Measurements from ENCODE around the gene TBCEL.
"Not testable (repeated sequence)": the region's sequence is repeated elsewhere in the genome, so short reads cannot be mapped to it uniquely, and the experiment has no call there.

TBCEL gene

GRCh38 chr11:121023848-121024751 lies at the start of gene TBCEL:
Gene TBCEL (plus strand): TSS chr11:121024102. CDS start chr11:121045691, 21,589 bp downstream.
- peak; percentile 71 for DNase-seq (ENCODE audit: low read depth, low spot score)

GRCh38 chr11:120974466-120974865 lies 49.4 kb upstream of the TBCEL start:
- no peak for DNase-seq (ENCODE audit: low read depth, low spot score)

GRCh38 chr11:120974965-120975364 lies 48.9 kb upstream of the TBCEL start:
- DNase-seq (ENCODE audit: low read depth, low spot score) = no peak

- DNase-seq (ENCODE audit: low read depth, low spot score) = no peak
Measured at GRCh38 chr11:120977266-120978137, 46.4 kb upstream of the TBCEL start.

GRCh38 chr11:120978701-120979100 lies 45.2 kb upstream of the TBCEL start:
- no peak for DNase-seq (ENCODE audit: low read depth, low spot score)

- DNase-seq (ENCODE audit: low read depth, low spot score) = no peak
Measured at GRCh38 chr11:120985718-120986569, 38.0 kb upstream of the TBCEL start.

- DNase-seq (ENCODE audit: low read depth, low spot score) = no peak
Measured at GRCh38 chr11:120988603-120989002, 35.3 kb upstream of the TBCEL start.

- DNase-seq (ENCODE audit: low read depth, low spot score) = no peak
Measured at GRCh38 chr11:120991830-120992686, 31.8 kb upstream of the TBCEL start.

GRCh38 chr11:120994091-120994859 lies 29.6 kb upstream of the TBCEL start:
- DNase-seq (ENCODE audit: low read depth, low spot score) = no peak

GRCh38 chr11:120995184-120995583 lies 28.7 kb upstream of the TBCEL start:
- DNase-seq (ENCODE audit: low read depth, low spot score) = no peak

- no peak for DNase-seq (ENCODE audit: low read depth, low spot score)
Measured at GRCh38 chr11:120996973-120997372, 26.9 kb upstream of the TBCEL start.

- no peak for DNase-seq (ENCODE audit: low read depth, low spot score)
Measured at GRCh38 chr11:120998581-120998980, 25.3 kb upstream of the TBCEL start.

GRCh38 chr11:121004206-121004840 lies 19.6 kb upstream of the TBCEL start:
- DNase-seq (ENCODE audit: low read depth, low spot score) = no peak

- DNase-seq (ENCODE audit: low read depth, low spot score) = no peak
Measured at GRCh38 chr11:121006922-121007321, 17.0 kb upstream of the TBCEL start.

GRCh38 chr11:121008551-121008950 lies 15.4 kb upstream of the TBCEL start:
- no peak for DNase-seq (ENCODE audit: low read depth, low spot score)

- no peak for DNase-seq (ENCODE audit: low read depth, low spot score)
Measured at GRCh38 chr11:121012091-121012490, 11.8 kb upstream of the TBCEL start.

- no peak for DNase-seq (ENCODE audit: low read depth, low spot score)
Measured at GRCh38 chr11:121018746-121019145, 5.2 kb upstream of the TBCEL start.

- DNase-seq (ENCODE audit: low read depth, low spot score) = not testable (repeated sequence)
Measured at GRCh38 chr11:121021718-121022117, 2.2 kb upstream of the TBCEL start.

GRCh38 chr11:121024989-121025388 lies 1.1 kb downstream of the TBCEL start:
- no peak for DNase-seq (ENCODE audit: low read depth, low spot score)
